ENCODE results near the gene GNA14. TPM values are rescaled to one million over a fixed set of nuclear protein-coding genes. Genes with fewer than 3 reads are reported as not detected.

Gene GNA14
- total RNA-seq, 1 experiment from 2014 or later, result 1.2 TPM

GRCh38 chr9:77511525-77511924 lies 136.6 kb downstream of the GNA14 start:
- Histone ChIP-seq H3K36me3 (ENCODE audit: low read depth, low read length) (no peaks in the 10 kb centered on the region), H3K4me3 (ENCODE audit: low read length) (no peak overlapping the region), H3K4me1 (ENCODE audit: insufficient read depth, low read length) (peaks cover 27% of the 10 kb centered on the region), H3F3A (ENCODE audit: low read length, unreplicated experiment) (no peaks in the 10 kb centered on the region), H3K9ac (ENCODE audit: low read length) (no peak overlapping the region), H4K20me1 (ENCODE audit: low read length) (no peaks in the 10 kb centered on the region), H3K4me2 (ENCODE audit: low read length) (no peak overlapping the region), H3K9me2 (replicated peaks; ENCODE audit: low read length) (no peaks in the 10 kb centered on the region), H3K79me2 (ENCODE audit: low read length) (no peaks in the 10 kb centered on the region), H3K9me3 (ENCODE audit: low read length) (no peaks in the 10 kb centered on the region), H3K27ac (ENCODE audit: low read length) (no peak overlapping the region), H3K27me3 (ENCODE audit: low read length) (no peaks in the 10 kb centered on the region), H2AFZ (ENCODE audit: low read length) (no peak overlapping the region)
- intact Hi-C loops (cut with micrococcal nuclease), result no loop called here
- DNase-seq (no peak), ATAC-seq (no peak)
- ChIA-PET POLR2A (ENCODE audit: unreplicated experiment) (no interaction called here), CTCF (no interaction called here)
- no TSS peak for BruUV-seq (replicated peaks)
- no peak for TF ChIP-seq CTCF (conservative IDR thresholded peaks at IDR 0.05; ENCODE audit: low read depth, low read length)
- TF ChIP-seq EZH2 (IDR thresholded peaks at IDR 0.05; ENCODE audit: low read length, unreplicated experiment), result no peak
- TF ChIP-seq EZH2phosphoT487 (IDR thresholded peaks at IDR 0.05; ENCODE audit: borderline replicate concordance, low read length), result no peak

GRCh38 chr9:77510666-77511065 lies 137.5 kb downstream of the GNA14 start:
- intact Hi-C loops (cut with micrococcal nuclease), result no loop called here
- TF ChIP-seq EZH2phosphoT487 (IDR thresholded peaks at IDR 0.05; ENCODE audit: borderline replicate concordance, low read length), result no peak
- TF ChIP-seq EZH2 (IDR thresholded peaks at IDR 0.05; ENCODE audit: low read length, unreplicated experiment), result no peak
- no peak for TF ChIP-seq CTCF (conservative IDR thresholded peaks at IDR 0.05; ENCODE audit: low read depth, low read length)
- DNase-seq (no peak), ATAC-seq (no peak)
- POLR2A ChIA-PET (ENCODE audit: unreplicated experiment), result no interaction called here
- no TSS peak for BruUV-seq (replicated peaks)
- H3K4me2 ChIP-seq (ENCODE audit: low read length), result no peak overlapping the region
- H3K9ac ChIP-seq (ENCODE audit: low read length), result no peak overlapping the region
- no peak overlapping the region for H3K27ac ChIP-seq (ENCODE audit: low read length)
- no peaks in the 10 kb centered on the region for H4K20me1 ChIP-seq (ENCODE audit: low read length)
- peaks cover 23% of the 10 kb centered on the region for H3K4me1 ChIP-seq (ENCODE audit: insufficient read depth, low read length)
- H3K36me3 ChIP-seq (ENCODE audit: low read depth, low read length), result no peaks in the 10 kb centered on the region
- H3K9me3 ChIP-seq (ENCODE audit: low read length), result no peaks in the 10 kb centered on the region
- H3K79me2 ChIP-seq (ENCODE audit: low read length), result no peaks in the 10 kb centered on the region
- CTCF ChIA-PET, result no interaction called here
- no peaks in the 10 kb centered on the region for H3K27me3 ChIP-seq (ENCODE audit: low read length)
- no peaks in the 10 kb centered on the region for H3F3A ChIP-seq (ENCODE audit: low read length, unreplicated experiment)
- H3K4me3 ChIP-seq (ENCODE audit: low read length), result no peak overlapping the region
- no peak overlapping the region for H2AFZ ChIP-seq (ENCODE audit: low read length)
- H3K9me2 ChIP-seq (replicated peaks; ENCODE audit: low read length), result no peaks in the 10 kb centered on the region

GRCh38 chr9:77508396-77508795 lies 139.7 kb downstream of the GNA14 start:
- Histone ChIP-seq H3K27me3 (ENCODE audit: low read length) (no peaks in the 10 kb centered on the region), H3K4me2 (ENCODE audit: low read length) (no peak overlapping the region), H3K27ac (ENCODE audit: low read length) (no peak overlapping the region), H3K79me2 (ENCODE audit: low read length) (no peaks in the 10 kb centered on the region), H2AFZ (ENCODE audit: low read length) (no peak overlapping the region), H3K9ac (ENCODE audit: low read length) (no peak overlapping the region), H3K4me3 (ENCODE audit: low read length) (no peak overlapping the region), H3K36me3 (ENCODE audit: low read depth, low read length) (no peaks in the 10 kb centered on the region), H4K20me1 (ENCODE audit: low read length) (no peaks in the 10 kb centered on the region), H3K4me1 (ENCODE audit: insufficient read depth, low read length) (peaks cover 10% of the 10 kb centered on the region), H3K9me3 (ENCODE audit: low read length) (no peaks in the 10 kb centered on the region), H3K9me2 (replicated peaks; ENCODE audit: low read length) (no peaks in the 10 kb centered on the region), H3F3A (ENCODE audit: low read length, unreplicated experiment) (no peaks in the 10 kb centered on the region)
- intact Hi-C loops (cut with micrococcal nuclease), result no loop called here
- no TSS peak for BruUV-seq (replicated peaks)
- no peak for TF ChIP-seq EZH2phosphoT487 (IDR thresholded peaks at IDR 0.05; ENCODE audit: borderline replicate concordance, low read length)
- TF ChIP-seq EZH2 (IDR thresholded peaks at IDR 0.05; ENCODE audit: low read length, unreplicated experiment), result no peak
- no peak for TF ChIP-seq CTCF (conservative IDR thresholded peaks at IDR 0.05; ENCODE audit: low read depth, low read length)
- POLR2A ChIA-PET (ENCODE audit: unreplicated experiment), result no interaction called here
- CTCF ChIA-PET, result no interaction called here
- DNase-seq (no peak), ATAC-seq (no peak)

All from PC-3 (cell line).